HepG2 (cell line): ENCODE measurements around the gene ZNF384. TPM values are rescaled to one million over a fixed set of nuclear protein-coding genes. Genes with fewer than 3 reads are reported as not detected.

Source experiments
- CAMTA2 ChIP-seq: sonication (generic); formaldehyde crosslinking; IDR thresholded peaks from 2 replicates; pipeline ENCODE4 v1.4.0; 2020; ENCODE audit warnings: mild to moderate bottlenecking, missing genetic modification reagents, borderline replicate concordance
- DPF2 ChIP-seq: sonication (generic); formaldehyde crosslinking; IDR thresholded peaks from 2 replicates; pipeline ENCODE4 v1.4.0; 2020; ENCODE audit warnings: mild to moderate bottlenecking, low read depth, missing genetic modification reagents, borderline replicate concordance
- ISX ChIP-seq: sonication (generic); formaldehyde crosslinking; conservative IDR thresholded peaks from 2 replicates; pipeline ENCODE4 v1.5.0; 2020; ENCODE audit warnings: missing genetic modification reagents
- MEIS1 ChIP-seq: sonication (generic); formaldehyde crosslinking; IDR thresholded peaks from 2 replicates; pipeline ENCODE4 v1.9.0; 2021; ENCODE audit warnings: mild to moderate bottlenecking, missing genetic modification reagents, moderate library complexity, borderline replicate concordance
- NCOA5 ChIP-seq: sonication (generic); formaldehyde crosslinking; IDR thresholded peaks from 2 replicates; pipeline ENCODE4 v1.4.0; 2020; ENCODE audit warnings: missing genetic modification reagents
- PAX8 ChIP-seq: sonication (generic); formaldehyde crosslinking; IDR thresholded peaks from 2 replicates; pipeline ENCODE4 v1.8.0; 2022; ENCODE audit warnings: mild to moderate bottlenecking, missing genetic modification reagents, borderline replicate concordance
- PCBP2 ChIP-seq: fragments of 200-400 bp; formaldehyde crosslinking; optimal IDR thresholded peaks from 2 replicates; pipeline ENCODE3; 2018; ENCODE audit warnings: low read length, low read depth; ENCODE audit not compliant: poor library complexity, severe bottlenecking
- RXRB ChIP-seq: IDR thresholded peaks from 2 replicates; pipeline ENCODE4 v1.6.1; 2016; ENCODE audit warnings: borderline replicate concordance, missing genetic modification reagents, missing compliant biosample characterization
- SRY ChIP-seq: sonication (generic); formaldehyde crosslinking; IDR thresholded peaks from 2 replicates; pipeline ENCODE4 v1.8.0; 2022; ENCODE audit warnings: mild to moderate bottlenecking, missing genetic modification reagents
- TMF1 ChIP-seq: sonication (generic); formaldehyde crosslinking; IDR thresholded peaks from 2 replicates; pipeline ENCODE4 v1.8.1; 2022; ENCODE audit warnings: low read depth, missing genetic modification reagents
- ZFP36L1 ChIP-seq: sonication (generic); formaldehyde crosslinking; IDR thresholded peaks from 2 replicates; pipeline ENCODE4 v1.8.0; 2022; ENCODE audit warnings: mild to moderate bottlenecking, missing genetic modification reagents, moderate library complexity
- ZNF430 ChIP-seq: sonication (generic); formaldehyde crosslinking; IDR thresholded peaks from 2 replicates; pipeline ENCODE4 v1.9.0; 2021; ENCODE audit warnings: mild to moderate bottlenecking, missing genetic modification reagents
- ZNF564 ChIP-seq: sonication (generic); formaldehyde crosslinking; IDR thresholded peaks from 2 replicates; pipeline ENCODE4 v1.8.1; 2023; ENCODE audit warnings: mild to moderate bottlenecking, missing genetic modification reagents
- ZNF878 ChIP-seq: sonication (generic); formaldehyde crosslinking; IDR thresholded peaks from 2 replicates; pipeline ENCODE4 v1.8.1; 2023; ENCODE audit warnings: mild to moderate bottlenecking, missing genetic modification reagents, moderate library complexity
- polyA plus RNA-seq, 8 experiments: library from polyadenylated mRNA; depleted of rRNA in 3 of 8; stranded (reverse) in 7 of 8; unstranded in 1 of 8; fragments of >200 nt; fragmentation: Illumina TruSeq in 4 of 8; extraction: Trizol in 4 of 8; gene quantifications; 2 replicates each; pipeline versions ENCODE4 v1.2.1 to v1.2.3, GENCODE V29; 2011 to 2016; ENCODE audit warnings: low read depth in 4 of 8, missing spikeins in 1 of 8, mixed read lengths in 1 of 8; ENCODE audit not compliant: insufficient read depth in 1 of 8
- total RNA-seq, 5 experiments: library from RNA; depleted of rRNA; stranded (reverse); fragments of >200 nt; fragmentation: Illumina TruSeq; extraction: Trizol; gene quantifications; 2 replicates each; pipeline ENCODE4 v1.2.3, GENCODE V29; 2016; ENCODE audit warnings: low read depth in 1 of 5
- TF ChIP-seq, protein P1 (sequence below): sonication (generic); formaldehyde crosslinking; IDR thresholded peaks from 2 replicates; pipeline ENCODE4 v1.4.0; 2020; ENCODE audit warnings: mild to moderate bottlenecking, missing genetic modification reagents
- TF ChIP-seq, protein P2 (sequence below): IDR thresholded peaks from 2 replicates; pipeline ENCODE4 v1.6.1; 2018; ENCODE audit warnings: missing genetic modification reagents, mild to moderate bottlenecking, missing compliant biosample characterization
- TF ChIP-seq, protein P3 (sequence below): sonication (generic); formaldehyde crosslinking; IDR thresholded peaks from 2 replicates; pipeline ENCODE4 v1.4.0; 2020; ENCODE audit warnings: missing genetic modification reagents, borderline replicate concordance

Gene ZNF384
- total and polyA plus RNA-seq, 2 of the 13 experiments (the other 11 are each of a cell fraction or from before 2014, with no cell fraction given), result 23.6 to 55.3 TPM

DNA sequence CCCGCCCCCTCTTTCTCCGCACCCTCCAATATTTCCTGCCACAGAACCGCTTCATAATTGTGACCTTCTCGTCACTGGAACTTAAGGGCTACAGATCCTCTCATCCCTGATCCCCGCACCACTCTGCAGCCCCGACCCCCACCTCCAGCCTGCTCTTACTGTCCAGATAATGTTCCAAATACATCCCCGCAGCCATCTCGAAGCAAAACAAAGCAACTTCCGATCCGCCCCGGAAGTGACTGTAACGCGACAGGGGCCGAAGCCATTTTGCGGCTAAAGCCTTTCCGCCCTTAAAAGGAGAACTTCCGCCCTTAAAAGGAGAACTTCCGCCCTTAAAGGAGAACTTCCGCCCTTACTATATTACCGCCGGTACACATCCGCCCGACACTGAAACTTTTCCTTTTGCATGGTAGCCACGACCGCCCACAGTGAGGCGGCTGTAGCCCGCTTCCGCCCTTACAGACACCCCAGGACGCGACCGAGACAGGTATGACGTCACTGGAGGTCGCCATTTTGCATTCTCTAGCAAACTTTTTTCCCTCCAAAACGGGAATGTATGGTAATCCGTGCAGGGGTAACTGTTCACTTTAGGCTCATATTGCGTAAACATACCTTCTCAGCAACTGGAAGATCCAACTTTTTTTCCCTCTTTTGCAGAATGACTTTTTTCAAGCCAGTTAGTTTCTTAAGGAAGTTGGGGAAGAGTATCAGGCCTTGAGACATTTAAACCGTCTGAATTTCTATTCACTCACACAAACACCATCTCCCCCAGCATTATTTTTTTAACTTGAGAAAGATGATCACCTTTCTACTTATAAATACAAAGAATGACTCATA lies 26.1 kb downstream of the ZNF384 start, which contains the start of gene ING4 (continued):
- TF ChIP-seq, protein P1, sequence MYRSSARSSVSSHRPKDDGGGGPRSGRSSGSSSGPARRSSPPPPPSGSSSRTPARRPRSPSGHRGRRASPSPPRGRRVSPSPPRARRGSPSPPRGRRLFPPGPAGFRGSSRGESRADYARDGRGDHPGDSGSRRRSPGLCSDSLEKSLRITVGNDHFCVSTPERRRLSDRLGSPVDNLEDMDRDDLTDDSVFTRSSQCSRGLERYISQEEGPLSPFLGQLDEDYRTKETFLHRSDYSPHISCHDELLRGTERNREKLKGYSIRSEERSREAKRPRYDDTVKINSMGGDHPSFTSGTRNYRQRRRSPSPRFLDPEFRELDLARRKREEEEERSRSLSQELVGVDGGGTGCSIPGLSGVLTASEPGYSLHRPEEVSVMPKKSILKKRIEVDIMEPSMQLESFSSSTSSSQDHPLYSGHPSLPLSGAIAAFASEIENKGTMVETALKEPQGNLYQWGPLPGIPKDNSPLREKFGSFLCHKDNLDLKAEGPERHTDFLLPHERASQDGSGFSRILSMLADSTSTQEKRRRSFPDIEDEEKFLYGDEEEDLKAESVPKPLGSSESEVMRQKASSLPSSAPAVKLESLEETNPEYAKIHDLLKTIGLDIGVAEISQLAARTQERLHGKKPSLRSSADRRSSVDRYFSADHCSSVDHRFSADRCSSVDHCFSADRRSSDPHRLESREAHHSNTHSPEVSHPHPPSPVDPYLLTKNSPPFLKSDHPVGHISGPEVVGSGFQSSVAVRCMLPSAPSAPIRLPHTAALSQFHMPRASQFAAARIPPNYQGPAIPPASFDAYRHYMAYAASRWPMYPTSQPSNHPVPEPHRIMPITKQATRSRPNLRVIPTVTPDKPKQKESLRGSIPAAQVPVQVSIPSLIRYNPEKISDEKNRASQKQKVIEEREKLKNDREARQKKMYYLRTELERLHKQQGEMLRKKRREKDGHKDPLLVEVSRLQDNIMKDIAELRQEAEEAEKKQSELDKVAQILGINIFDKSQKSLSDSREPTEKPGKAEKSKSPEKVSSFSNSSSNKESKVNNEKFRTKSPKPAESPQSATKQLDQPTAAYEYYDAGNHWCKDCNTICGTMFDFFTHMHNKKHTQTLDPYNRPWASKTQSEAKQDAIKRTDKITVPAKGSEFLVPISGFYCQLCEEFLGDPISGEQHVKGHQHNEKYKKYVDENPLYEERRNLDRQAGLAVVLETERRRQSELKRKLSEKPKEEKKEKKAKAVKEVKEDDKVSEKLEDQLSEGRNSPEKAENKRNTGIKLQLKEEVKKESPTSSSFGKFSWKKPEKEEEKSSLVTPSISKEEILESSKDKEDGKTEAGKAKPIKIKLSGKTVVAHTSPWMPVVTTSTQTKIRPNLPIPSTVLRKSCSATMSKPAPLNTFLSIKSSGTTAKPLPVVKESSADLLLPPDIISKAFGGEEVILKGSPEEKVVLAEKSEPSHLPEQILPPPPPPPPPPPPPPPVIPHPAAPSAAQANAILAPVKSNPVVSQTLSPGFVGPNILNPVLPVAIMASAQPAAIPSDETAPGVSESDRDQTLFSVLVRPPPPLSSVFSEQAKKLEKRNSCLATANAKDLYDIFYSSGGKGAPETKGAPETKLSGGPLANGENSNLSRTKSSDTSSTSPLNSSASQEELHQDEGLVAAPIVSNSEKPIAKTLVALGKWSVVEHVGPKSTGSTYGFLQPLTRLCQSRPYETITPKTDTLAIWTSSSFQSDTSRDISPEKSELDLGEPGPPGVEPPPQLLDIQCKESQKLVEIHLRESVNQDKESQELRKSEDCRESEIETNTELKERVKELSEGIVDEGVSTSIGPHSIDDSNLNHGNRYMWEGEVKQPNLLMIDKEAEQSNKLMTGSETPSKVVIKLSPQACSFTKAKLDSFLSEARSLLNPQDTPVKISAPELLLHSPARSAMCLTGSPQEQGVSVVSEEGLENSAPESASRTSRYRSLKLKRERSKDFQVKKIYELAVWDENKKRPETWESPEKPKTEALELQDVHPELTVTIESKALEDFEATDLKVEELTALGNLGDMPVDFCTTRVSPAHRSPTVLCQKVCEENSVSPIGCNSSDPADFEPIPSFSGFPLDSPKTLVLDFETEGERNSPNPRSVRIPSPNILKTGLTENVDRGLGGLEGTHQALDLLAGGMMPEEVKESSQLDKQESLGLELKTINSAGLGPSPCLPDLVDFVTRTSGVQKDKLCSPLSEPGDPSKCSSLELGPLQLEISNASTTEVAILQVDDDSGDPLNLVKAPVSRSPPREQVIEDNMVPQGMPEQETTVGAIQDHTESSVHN (CRISPR knock-in tag), result no peak
- TF ChIP-seq, protein P2, sequence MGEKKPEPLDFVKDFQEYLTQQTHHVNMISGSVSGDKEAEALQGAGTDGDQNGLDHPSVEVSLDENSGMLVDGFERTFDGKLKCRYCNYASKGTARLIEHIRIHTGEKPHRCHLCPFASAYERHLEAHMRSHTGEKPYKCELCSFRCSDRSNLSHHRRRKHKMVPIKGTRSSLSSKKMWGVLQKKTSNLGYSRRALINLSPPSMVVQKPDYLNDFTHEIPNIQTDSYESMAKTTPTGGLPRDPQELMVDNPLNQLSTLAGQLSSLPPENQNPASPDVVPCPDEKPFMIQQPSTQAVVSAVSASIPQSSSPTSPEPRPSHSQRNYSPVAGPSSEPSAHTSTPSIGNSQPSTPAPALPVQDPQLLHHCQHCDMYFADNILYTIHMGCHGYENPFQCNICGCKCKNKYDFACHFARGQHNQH (CRISPR knock-in tag), result peak; percentile 91
- TF ChIP-seq PCBP2, result no peak
- no peak for TF ChIP-seq DPF2
- TF ChIP-seq CAMTA2 (CRISPR knock-in tag), result no peak
- 0 out of 2 replicates have a peak, but pooled peaks have one; percentile 2 for TF ChIP-seq ZNF564 (CRISPR knock-in tag)
- TF ChIP-seq NCOA5 (CRISPR knock-in tag), result no peak
- no peak for TF ChIP-seq ZNF430 (CRISPR knock-in tag)
- 0 out of 2 replicates have a peak, but pooled peaks have one; percentile 18 for TF ChIP-seq ZFP36L1
- TF ChIP-seq ZNF878 (CRISPR knock-in tag), result no peak
- no peak for TF ChIP-seq SRY (CRISPR knock-in tag)
- no peak for TF ChIP-seq PAX8 (CRISPR knock-in tag)
- no peak for TF ChIP-seq ISX (CRISPR knock-in tag)
- TF ChIP-seq, protein P3, sequence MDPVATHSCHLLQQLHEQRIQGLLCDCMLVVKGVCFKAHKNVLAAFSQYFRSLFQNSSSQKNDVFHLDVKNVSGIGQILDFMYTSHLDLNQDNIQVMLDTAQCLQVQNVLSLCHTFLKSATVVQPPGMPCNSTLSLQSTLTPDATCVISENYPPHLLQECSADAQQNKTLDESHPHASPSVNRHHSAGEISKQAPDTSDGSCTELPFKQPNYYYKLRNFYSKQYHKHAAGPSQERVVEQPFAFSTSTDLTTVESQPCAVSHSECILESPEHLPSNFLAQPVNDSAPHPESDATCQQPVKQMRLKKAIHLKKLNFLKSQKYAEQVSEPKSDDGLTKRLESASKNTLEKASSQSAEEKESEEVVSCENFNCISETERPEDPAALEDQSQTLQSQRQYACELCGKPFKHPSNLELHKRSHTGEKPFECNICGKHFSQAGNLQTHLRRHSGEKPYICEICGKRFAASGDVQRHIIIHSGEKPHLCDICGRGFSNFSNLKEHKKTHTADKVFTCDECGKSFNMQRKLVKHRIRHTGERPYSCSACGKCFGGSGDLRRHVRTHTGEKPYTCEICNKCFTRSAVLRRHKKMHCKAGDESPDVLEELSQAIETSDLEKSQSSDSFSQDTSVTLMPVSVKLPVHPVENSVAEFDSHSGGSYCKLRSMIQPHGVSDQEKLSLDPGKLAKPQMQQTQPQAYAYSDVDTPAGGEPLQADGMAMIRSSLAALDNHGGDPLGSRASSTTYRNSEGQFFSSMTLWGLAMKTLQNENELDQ (CRISPR knock-in tag), result no peak; the same call in 1 of the 2 replicates
- no peak for TF ChIP-seq MEIS1 (CRISPR knock-in tag)
- TF ChIP-seq RXRB (CRISPR knock-in tag), result peak; percentile 35
- no peak; the same call in 1 of the 2 replicates for TF ChIP-seq TMF1 (CRISPR knock-in tag)
